Breast epithelium (tissue), 3 donors: Measurements from ENCODE around the gene PAK2.

Experiments used
- CTCF ChIP-seq, 3 donors: fragments of 450-650 bp; IDR thresholded peaks; one replicate each; pipeline ENCODE4 v1.5.1; 2016 to 2017; ENCODE audit warnings: antibody characterized with exemption in 3 of 3, mild to moderate bottlenecking in 3 of 3, moderate library complexity in 3 of 3
- POLR2AphosphoS5 ChIP-seq, 3 donors: sonication (generic); formaldehyde crosslinking; IDR thresholded peaks; one replicate each; pipeline ENCODE4 v1.6.1; 2017; ENCODE audit warnings: antibody characterized with exemption in 3 of 3

DNA sequence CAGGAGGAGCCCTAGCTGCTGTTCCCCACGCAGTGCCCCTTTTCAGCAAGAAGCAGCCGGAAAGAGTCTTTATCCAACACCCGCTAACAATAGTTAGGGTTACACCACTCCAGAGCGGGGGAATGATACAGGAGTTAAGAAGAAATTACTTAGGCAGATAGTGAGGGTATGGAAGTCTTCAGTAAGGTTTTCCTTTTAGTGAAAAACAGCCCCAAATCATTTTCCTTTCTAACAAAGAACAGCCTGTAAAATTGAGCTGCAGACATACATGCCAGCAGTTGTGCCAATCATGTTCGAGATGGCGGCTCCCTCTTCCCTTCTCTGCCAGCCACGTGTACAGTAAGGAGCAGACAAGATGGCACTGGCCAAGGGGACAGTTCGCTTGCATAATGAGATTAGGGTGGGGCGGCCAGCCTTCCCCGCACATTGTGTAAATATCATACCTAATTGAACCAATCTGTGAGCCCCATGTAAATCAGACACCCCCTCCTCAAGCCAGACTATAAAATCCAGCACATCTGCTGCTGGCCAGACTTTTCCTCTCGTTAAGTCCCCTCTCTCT is 109.6 kb downstream of the PAK2 start:
- TF ChIP-seq POLR2AphosphoS5 (IDR thresholded peaks at IDR 0.05) (no peak), CTCF (IDR thresholded peaks at IDR 0.05) (no peak)
